Endothelial cell of umbilical vein (primary cell): ENCODE measurements around the gene TMEM43. TPM values are rescaled to one million over a fixed set of nuclear protein-coding genes. Genes with fewer than 3 reads are reported as not detected.

Source experiments
- BruUV-seq: library from RNA; stranded (reverse); fragments of 400-500 nt; replicated peaks from 2 replicates; lab custom pipeline; 2021; lab: Mats Ljungman, UMichigan
- CTCF ChIA-PET: fragments of 300-600, 350-600 bp; sonication (Branson Sonifier 250); formaldehyde crosslinking; loops from one replicate; lab custom pipeline; 2021; ENCODE audit warnings: antibody characterized with exemption, inconsistent platforms; lab: Charles Lee
- POLR2A ChIA-PET: fragments of 300-600, 350-600 bp; sonication (Branson Sonifier 250); formaldehyde crosslinking; loops from one replicate; lab custom pipeline; 2021; ENCODE audit warnings: antibody characterized with exemption, inconsistent platforms; lab: Charles Lee
- DNase-seq: peaks from one replicate; pipeline ENCODE4 v3.0.0-alpha.2; 2011; ENCODE audit warnings: low read depth, low spot score
- FAIRE-seq: peaks from 2 replicates; lab custom pipeline; 2011; peaks lifted over from hg19 to GRCh38; lab: Jason Lieb, UNC
- H2AFZ ChIP-seq: 2 replicates; pipeline ENCODE4 v1.6.0; 2012; ENCODE audit warnings: low read depth, low read length, control low read depth, inconsistent platforms
- H3K27ac ChIP-seq: 2 replicates; pipeline ENCODE4 v1.5.1; 2011; ENCODE audit warnings: low read depth, mild to moderate bottlenecking, control low read depth, low read length, moderate library complexity; ENCODE audit not compliant: insufficient read depth
- H3K27me3 ChIP-seq, 2 experiments: 2 replicates each; pipeline versions ENCODE4 v1.6.0 to v1.6.1; 2011; ENCODE audit warnings: low read length in 2 of 2, mixed read lengths in 1 of 2; ENCODE audit not compliant: control insufficient read depth in 2 of 2, insufficient read depth in 2 of 2
- H3K36me3 ChIP-seq, 2 experiments: 2 replicates in 1 of 2; 3 replicates in 1 of 2; pipeline ENCODE4 v1.5.1; 2011; ENCODE audit warnings: low read length in 2 of 2, mild to moderate bottlenecking in 1 of 2, moderate library complexity in 1 of 2; ENCODE audit not compliant: control insufficient read depth in 2 of 2, insufficient read depth in 2 of 2; ENCODE audit errors: extremely low read depth in 1 of 2
- H3K4me1 ChIP-seq: 3 replicates; pipeline ENCODE4 v1.5.1; 2011; ENCODE audit warnings: mild to moderate bottlenecking, low read length; ENCODE audit not compliant: control insufficient read depth, insufficient read depth; ENCODE audit errors: extremely low read depth
- H3K4me2 ChIP-seq: 2 replicates; pipeline ENCODE4 v1.6.1; 2011; ENCODE audit warnings: low read length, control low read depth, mixed read lengths; ENCODE audit not compliant: insufficient read depth
- H3K4me3 ChIP-seq, 3 experiments: fragments of 200-600 bp in 1 of 3; sonication (generic), shearing (Covaris generic) in 1 of 3; replicated peaks in 1 of 3; 2 replicates each; pipeline ENCODE4 v1.5.1; 2011 to 2016; ENCODE audit warnings: control low read depth in 3 of 3, low read length in 3 of 3, mild to moderate bottlenecking in 2 of 3, inconsistent platforms in 1 of 3, low read depth in 1 of 3, moderate library complexity in 1 of 3; ENCODE audit not compliant: insufficient read depth in 1 of 3
- H3K79me2 ChIP-seq: 2 replicates; pipeline ENCODE4 v1.6.0; 2012; ENCODE audit warnings: low read length, inconsistent platforms; ENCODE audit not compliant: control insufficient read depth, insufficient read depth
- H3K9ac ChIP-seq: replicated peaks from 2 replicates; pipeline ENCODE3; 2011; ENCODE audit warnings: low read length, control low read depth; ENCODE audit not compliant: insufficient read depth; ENCODE audit errors: extremely low read depth
- H3K9me1 ChIP-seq: replicated peaks from 3 replicates; pipeline ENCODE4 v1.6.0; 2011; ENCODE audit warnings: mild to moderate bottlenecking, low read length; ENCODE audit not compliant: control insufficient read depth, insufficient read depth; ENCODE audit errors: extremely low read depth
- H3K9me3 ChIP-seq: replicated peaks from 2 replicates; pipeline ENCODE4 v1.5.1; 2012; ENCODE audit warnings: low read length, inconsistent platforms; ENCODE audit not compliant: control insufficient read depth, insufficient read depth
- H4K20me1 ChIP-seq: replicated peaks from 2 replicates; pipeline ENCODE3; 2011; ENCODE audit warnings: mild to moderate bottlenecking, low read length; ENCODE audit not compliant: control insufficient read depth, insufficient read depth; ENCODE audit errors: extremely low read depth
- EZH2 ChIP-seq: IDR thresholded peaks from 2 replicates; pipeline ENCODE4 v1.6.1; 2012; ENCODE audit warnings: borderline replicate concordance, low read depth, mild to moderate bottlenecking, moderate library complexity, low read length, inconsistent platforms; ENCODE audit not compliant: severe bottlenecking
- FOS ChIP-seq: IDR thresholded peaks from 2 replicates; pipeline ENCODE4 v1.6.1; 2011; ENCODE audit warnings: mild to moderate bottlenecking, low read length, moderate library complexity, borderline replicate concordance; ENCODE audit not compliant: insufficient read depth
- GATA2 ChIP-seq: IDR thresholded peaks from 2 replicates; pipeline ENCODE4 v1.7.0; 2011; ENCODE audit warnings: low read depth, mild to moderate bottlenecking, moderate library complexity, mixed read lengths, low read length; ENCODE audit not compliant: insufficient read length, insufficient read depth
- JUN ChIP-seq: IDR thresholded peaks from 2 replicates; pipeline ENCODE4 v1.6.1; 2011; ENCODE audit warnings: borderline replicate concordance, low read depth; ENCODE audit not compliant: insufficient read length, insufficient read depth
- MYC ChIP-seq: IDR thresholded peaks from one replicate; pipeline ENCODE4 v1.6.1; 2011; ENCODE audit warnings: mild to moderate bottlenecking, low read depth, low read length
- POLR2A ChIP-seq: IDR thresholded peaks from 2 replicates; pipeline ENCODE4 v1.6.1; 2012; ENCODE audit warnings: low read depth, mild to moderate bottlenecking, control low read depth, low read length
- POLR2AphosphoS5 ChIP-seq: IDR thresholded peaks from 2 replicates; pipeline ENCODE4 v1.6.1; 2012; ENCODE audit warnings: low read depth, mild to moderate bottlenecking, control low read depth, low read length, moderate library complexity; ENCODE audit not compliant: insufficient read depth
- dilution Hi-C: fragments of 300-500 bp; cut with MboI; formaldehyde crosslinking; loops from one replicate; pipeline ENCODE4 v1.15.0; 2019; ENCODE audit warnings: low sequenced_read_pairs; ENCODE audit not compliant: extremely low pct_ligation_motif_present
- intact Hi-C: fragments of 100-400 bp; cut with micrococcal nuclease; formaldehyde crosslinking; loops from one replicate; pipeline ENCODE4 v1.10.0; 2022
- polyA plus RNA-seq, 4 experiments: library from polyadenylated mRNA; depleted of rRNA in 3 of 4; stranded (reverse) in 3 of 4; unstranded in 1 of 4; fragments of >200 nt; gene quantifications; 2 replicates each; pipeline versions ENCODE4 v1.2.1 to v1.2.3, GENCODE V29; 2011 to 2012; ENCODE audit warnings: missing spikeins in 1 of 4
- total RNA-seq: library from RNA; stranded (reverse); gene quantifications from 2 replicates; pipeline ENCODE4 v1.2.3, GENCODE V29; 2021
- TF ChIP-seq, protein P1 (sequence below), 2 donors: IDR thresholded peaks; 1 replicate in 1 of 2; 2 replicates in 1 of 2; pipeline ENCODE4 v1.5.1; 2011; ENCODE audit warnings: low read length in 2 of 2, mild to moderate bottlenecking in 2 of 2, moderate library complexity in 2 of 2, control low read depth in 1 of 2, inconsistent platforms in 1 of 2, low read depth in 1 of 2; ENCODE audit not compliant: insufficient read depth in 1 of 2; ENCODE audit errors: extremely low read depth in 1 of 2
- TF ChIP-seq, protein P2 (sequence below): IDR thresholded peaks from 2 replicates; pipeline ENCODE4 v1.6.1; 2011; ENCODE audit not compliant: insufficient read depth, insufficient read length

The TMEM43 gene
- total and polyA plus RNA-seq, 2 donors (not counting 3 experiments of a cell fraction or from before 2014, with no cell fraction given): 80.6 to 119 TPM

GRCh38 chr3:14179795-14180194 lies 54.9 kb downstream of the TMEM43 start:
- FAIRE-seq (no peak), DNase-seq (no peak)
- no peak overlapping the region for H2AFZ ChIP-seq
- H3K9me1 ChIP-seq: no peaks in the 10 kb centered on the region
- POLR2A ChIA-PET: no interaction called here
- no peak overlapping the region for H3K4me2 ChIP-seq
- no peak overlapping the region for H3K9ac ChIP-seq
- no peaks in the 10 kb centered on the region for H3K9me3 ChIP-seq
- no peaks in the 10 kb centered on the region for H3K27me3 ChIP-seq
- dilution Hi-C loops: no loop called here
- intact Hi-C loops: no loop called here
- no peak overlapping the region for H3K27ac ChIP-seq
- H3K4me1 ChIP-seq: peaks cover 10% of the 10 kb centered on the region
- H3K36me3 ChIP-seq: peaks cover 3 to 11% of the 10 kb centered on the region in 2 experiments
- CTCF ChIA-PET: interaction anchor here (1.8 to 2.2 kb wide), 2 partner anchors 24 to 283 kb away, joined by 11 to 19 read pairs; no protein-coding TSS in a partner anchor
- TF ChIP-seq FOS (no peak), JUN (no peak), GATA2 (no peak), MYC (no peak), EZH2 (no peak), POLR2AphosphoS5 (no peak), POLR2A (no peak)
- TF ChIP-seq, protein P1, sequence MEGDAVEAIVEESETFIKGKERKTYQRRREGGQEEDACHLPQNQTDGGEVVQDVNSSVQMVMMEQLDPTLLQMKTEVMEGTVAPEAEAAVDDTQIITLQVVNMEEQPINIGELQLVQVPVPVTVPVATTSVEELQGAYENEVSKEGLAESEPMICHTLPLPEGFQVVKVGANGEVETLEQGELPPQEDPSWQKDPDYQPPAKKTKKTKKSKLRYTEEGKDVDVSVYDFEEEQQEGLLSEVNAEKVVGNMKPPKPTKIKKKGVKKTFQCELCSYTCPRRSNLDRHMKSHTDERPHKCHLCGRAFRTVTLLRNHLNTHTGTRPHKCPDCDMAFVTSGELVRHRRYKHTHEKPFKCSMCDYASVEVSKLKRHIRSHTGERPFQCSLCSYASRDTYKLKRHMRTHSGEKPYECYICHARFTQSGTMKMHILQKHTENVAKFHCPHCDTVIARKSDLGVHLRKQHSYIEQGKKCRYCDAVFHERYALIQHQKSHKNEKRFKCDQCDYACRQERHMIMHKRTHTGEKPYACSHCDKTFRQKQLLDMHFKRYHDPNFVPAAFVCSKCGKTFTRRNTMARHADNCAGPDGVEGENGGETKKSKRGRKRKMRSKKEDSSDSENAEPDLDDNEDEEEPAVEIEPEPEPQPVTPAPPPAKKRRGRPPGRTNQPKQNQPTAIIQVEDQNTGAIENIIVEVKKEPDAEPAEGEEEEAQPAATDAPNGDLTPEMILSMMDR (IDR thresholded peaks at IDR 0.05; ENCODE audit: extremely low read depth in 1 of 2, insufficient read depth in 1 of 2, low read depth in 1 of 2, low read length in 2 of 2): no peak
- TF ChIP-seq, protein P2, sequence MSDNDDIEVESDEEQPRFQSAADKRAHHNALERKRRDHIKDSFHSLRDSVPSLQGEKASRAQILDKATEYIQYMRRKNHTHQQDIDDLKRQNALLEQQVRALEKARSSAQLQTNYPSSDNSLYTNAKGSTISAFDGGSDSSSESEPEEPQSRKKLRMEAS: no peak
- H3K4me3 ChIP-seq: no peak overlapping the region
- H3K79me2 ChIP-seq: peaks cover 50% of the 10 kb centered on the region
- no peaks in the 10 kb centered on the region for H4K20me1 ChIP-seq
- no TSS peak for BruUV-seq
